K562 (cell line): ENCODE data around the gene SMC1A. TPM values are rescaled to one million over a fixed set of nuclear protein-coding genes. Genes with fewer than 3 reads are reported as not detected.

Experiments used
- ATAC-seq: fragments of 200-7000 bp; cut with Tn5 transposase; 3 replicates; pipeline ENCODE4 v1.9.1; 2020; ENCODE audit warnings: moderate library complexity
- BruUV-seq: library from RNA; stranded (reverse); fragments of 400-500 nt; replicated peaks from 2 replicates; lab custom pipeline; 2021; lab: Mats Ljungman, UMichigan
- CTCF ChIA-PET: fragments of 300-600 bp; formaldehyde crosslinking; extraction: SDS; loops from one replicate; lab custom pipeline; 2021; ENCODE audit warnings: low intra/inter-chr PET ratio; lab: Yijun Ruan, JAX
- POLR2A ChIA-PET: fragments of 300-600, 350-650 bp; sonication (Branson Sonifier 250); formaldehyde crosslinking; extraction: SDS; loops from one replicate; lab custom pipeline; 2021; ENCODE audit warnings: antibody characterized with exemption, inconsistent platforms; lab: Yijun Ruan, JAX
- DNase-seq, 4 experiments: peaks; one replicate each; pipeline versions ENCODE4 v3.0.0 to v3.0.0-alpha.2; 2011 to 2018; ENCODE audit warnings: low spot score in 3 of 4, mixed read lengths in 3 of 4; ENCODE audit errors: extremely low read depth in 1 of 4
- FAIRE-seq: peaks from 2 replicates; lab custom pipeline; 2011; peaks lifted over from hg19 to GRCh38; lab: Jason Lieb, UNC
- H2AFZ ChIP-seq: 2 replicates; pipeline ENCODE4 v1.6.0; 2011; ENCODE audit warnings: low read depth, low read length, control low read depth, inconsistent platforms
- H3K27ac ChIP-seq: fragments of 200-600 bp; 3 replicates; pipeline ENCODE4 v1.8.0; 2011; ENCODE audit warnings: low read depth, mild to moderate bottlenecking, control low read depth, inconsistent platforms, low read length, moderate library complexity, mixed read lengths; ENCODE audit errors: extremely low read depth
- H3K27me3 ChIP-seq, 2 experiments: fragments of 300-600 bp in 1 of 2; 2 replicates in 1 of 2; 3 replicates in 1 of 2; pipeline versions ENCODE4 v1.6.0 to v1.8.0; 2011; ENCODE audit warnings: inconsistent platforms in 2 of 2, low read length in 2 of 2, mild to moderate bottlenecking in 1 of 2, mixed read lengths in 1 of 2, moderate library complexity in 1 of 2; ENCODE audit not compliant: control insufficient read depth in 2 of 2, insufficient read depth in 2 of 2
- H3K36me3 ChIP-seq: fragments of 300-600 bp; 3 replicates; pipeline ENCODE4 v1.8.0; 2011; ENCODE audit warnings: mild to moderate bottlenecking, low read length, inconsistent platforms; ENCODE audit not compliant: control insufficient read depth, insufficient read depth
- H3K4me1 ChIP-seq, 2 experiments: fragments of 200-600 bp in 1 of 2; replicated peaks in 1 of 2; 2 replicates in 1 of 2; 3 replicates in 1 of 2; pipeline versions ENCODE4 v1.5.1 to v1.8.0; 2011; ENCODE audit warnings: inconsistent platforms in 2 of 2, low read length in 2 of 2, mild to moderate bottlenecking in 1 of 2, mixed read lengths in 1 of 2, moderate library complexity in 1 of 2; ENCODE audit not compliant: control insufficient read depth in 2 of 2, insufficient read depth in 2 of 2
- H3K4me2 ChIP-seq: 2 replicates; pipeline ENCODE4 v1.6.1; 2011; ENCODE audit warnings: low read length, control low read depth, inconsistent platforms, mixed read lengths; ENCODE audit not compliant: insufficient read depth
- H3K4me3 ChIP-seq: fragments of 200-600 bp; sonication (generic), shearing (Covaris generic); 2 replicates; pipeline ENCODE4 v1.5.1; 2016; ENCODE audit warnings: control low read depth, inconsistent platforms
- H3K79me2 ChIP-seq: fragments of 200-600 bp; 3 replicates; pipeline ENCODE4 v1.8.0; 2011; ENCODE audit warnings: low read length, inconsistent platforms; ENCODE audit not compliant: control insufficient read depth, insufficient read depth
- H3K9ac ChIP-seq, 2 experiments: 2 replicates each; pipeline versions ENCODE4 v1.6.0 to v1.6.1; 2011; ENCODE audit warnings: low read depth in 2 of 2, low read length in 2 of 2, control low read depth in 1 of 2, inconsistent platforms in 1 of 2, mild to moderate bottlenecking in 1 of 2, mixed read lengths in 1 of 2; ENCODE audit not compliant: insufficient read depth in 1 of 2
- H3K9me1 ChIP-seq: one replicate; pipeline ENCODE4 v1.6.0; 2011; ENCODE audit warnings: inconsistent platforms, mild to moderate bottlenecking, low read length, moderate library complexity; ENCODE audit not compliant: control insufficient read depth, insufficient read depth
- H3K9me3 ChIP-seq: replicated peaks from 2 replicates; pipeline ENCODE4 v1.5.1; 2011; ENCODE audit warnings: low read depth, low read length, inconsistent platforms; ENCODE audit not compliant: control insufficient read depth, insufficient read depth
- H4K20me1 ChIP-seq: replicated peaks from 2 replicates; pipeline ENCODE4 v1.6.1; 2011; ENCODE audit warnings: low read length, inconsistent platforms, mixed read lengths; ENCODE audit not compliant: control insufficient read depth, insufficient read depth
- ASH1L ChIP-seq: fragments of 450-650 bp; IDR thresholded peaks from 2 replicates; pipeline ENCODE4 v1.6.1; 2018; ENCODE audit warnings: borderline replicate concordance, mild to moderate bottlenecking, low read depth; ENCODE audit not compliant: partially characterized antibody
- BACH1 ChIP-seq: fragments of 200-800 bp; sonication (Bioruptor generic); IDR thresholded peaks from 2 replicates; pipeline ENCODE4 v1.6.1; 2016; ENCODE audit warnings: missing genetic modification characterization, missing compliant biosample characterization
- BDP1 ChIP-seq: IDR thresholded peaks from 3 replicates; pipeline ENCODE4 v1.6.1; 2011; ENCODE audit not compliant: insufficient read length, insufficient read depth
- HNRNPUL1 ChIP-seq: fragments of 200-400 bp; formaldehyde crosslinking; IDR thresholded peaks from 2 replicates; pipeline ENCODE4 v1.6.1; 2017; ENCODE audit warnings: low read length
- HSF4 ChIP-seq: fragments of 250-450 bp; sonication (Bioruptor Pico); IDR thresholded peaks from 2 replicates; pipeline ENCODE4 v2.1.2; 2022; ENCODE audit warnings: mild to moderate bottlenecking, moderate library complexity, borderline replicate concordance
- KLF10 ChIP-seq: fragments of 250-450 bp; sonication (Bioruptor Pico); IDR thresholded peaks from 2 replicates; pipeline ENCODE4 v1.6.1; 2021; ENCODE audit warnings: matching md5 sums
- NCOA1 ChIP-seq: fragments of 450-650 bp; IDR thresholded peaks from 2 replicates; pipeline ENCODE4 v1.6.1; 2016; ENCODE audit warnings: low read depth
- NFE2 ChIP-seq: IDR thresholded peaks from 2 replicates; pipeline ENCODE4 v1.6.1; 2014; ENCODE audit warnings: antibody characterized with exemption, low read depth
- POLR2H ChIP-seq: IDR thresholded peaks from 2 replicates; pipeline ENCODE4 v1.6.1; 2016; ENCODE audit warnings: missing genetic modification characterization, low read depth, mild to moderate bottlenecking, control low read depth, missing compliant biosample characterization, moderate library complexity
- RAD21 ChIP-seq, 2 experiments: fragments of 250-450 bp in 1 of 2; fragments of 450-650 bp in 1 of 2; sonication (Bioruptor Pico) in 1 of 2; formaldehyde crosslinking in 1 of 2; IDR thresholded peaks in 1 of 2; conservative IDR thresholded peaks in 1 of 2; 2 replicates each; pipeline versions ENCODE4 v1.4.0 to v1.8.0; 2020 to 2022; ENCODE audit warnings: mild to moderate bottlenecking in 2 of 2, moderate library complexity in 1 of 2
- SMC3 ChIP-seq: conservative IDR thresholded peaks from 2 replicates; pipeline ENCODE4 v1.6.1; 2011; ENCODE audit warnings: low read depth, low read length, improper control_type of control experiment; ENCODE audit not compliant: insufficient read depth
- SRSF9 ChIP-seq: fragments of 200-400 bp; formaldehyde crosslinking; IDR thresholded peaks from 2 replicates; pipeline ENCODE4 v1.6.1; 2017; ENCODE audit warnings: low read depth, low read length, borderline replicate concordance
- TSC22D4 ChIP-seq: fragments of 450-650 bp; IDR thresholded peaks from 2 replicates; pipeline ENCODE4 v1.6.1; 2016; ENCODE audit warnings: missing genetic modification characterization, missing biosample characterization, control low read depth
- U2AF1 ChIP-seq: fragments of 200-400 bp; formaldehyde crosslinking; optimal IDR thresholded peaks from 2 replicates; pipeline ENCODE3; 2017; ENCODE audit warnings: mild to moderate bottlenecking, low read depth, low read length, moderate library complexity
- WGBS: fragments of 100-300 bp; shearing (Covaris generic); methylation state at CpG from one replicate; pipeline ENCODE4 v1.1.6; 2016; ENCODE audit warnings: low coverage, mixed read lengths; ENCODE audit not compliant: insufficient coverage; ENCODE audit errors: missing lambda C conversion rate; 5-methylcytosine and 5-hydroxymethylcytosine counted together
- in situ Hi-C: fragments of 300-500 bp; cut with MboI; formaldehyde crosslinking; loops from 4 replicates; pipeline ENCODE4 v1.15.0; 2018; ENCODE audit warnings: inconsistent platforms, mixed read lengths
- intact Hi-C: fragments of 100-400 bp; cut with micrococcal nuclease; formaldehyde crosslinking; loops from 2 replicates; pipeline ENCODE4 v1.14.2; 2022
- polyA plus RNA-seq, 8 experiments: library from polyadenylated mRNA; depleted of rRNA in 4 of 8; stranded (reverse) in 5 of 8; unstranded in 3 of 8; fragments of >200 nt; fragmentation: Nextera tagmentation in 2 of 8; fragmentation: Illumina TruSeq in 1 of 8; extraction: Ambion mirVana in 2 of 8; extraction: Trizol in 1 of 8; gene quantifications; 2 replicates each; pipeline versions ENCODE4 v1.2.1 to v1.2.3, GENCODE V29; 2011 to 2014; ENCODE audit warnings: inconsistent platforms in 1 of 8, missing spikeins in 1 of 8
- total RNA-seq, 7 experiments: library from RNA; depleted of rRNA in 6 of 7; stranded (reverse); fragments of >200 nt in 6 of 7; fragmentation: Illumina TruSeq in 2 of 7; extraction: Trizol in 2 of 7; gene quantifications; 2 replicates each; pipeline versions ENCODE4 v1.2.1 to v1.2.3, GENCODE V29; 2011 to 2021; ENCODE audit warnings: low replicate concordance in 1 of 7
- TF ChIP-seq, protein P1 (sequence below): sonication (generic); formaldehyde crosslinking; IDR thresholded peaks from 2 replicates; pipeline ENCODE4 v1.8.0; 2022; ENCODE audit warnings: missing genetic modification reagents, mild to moderate bottlenecking, moderate library complexity, borderline replicate concordance
- TF ChIP-seq, protein P2 (sequence below): fragments of 450-650 bp; formaldehyde crosslinking; IDR thresholded peaks from 2 replicates; pipeline ENCODE4 v1.4.0; 2020; ENCODE audit warnings: mild to moderate bottlenecking, moderate library complexity
- TF ChIP-seq, protein P3 (sequence below): sonication (generic); formaldehyde crosslinking; IDR thresholded peaks from 2 replicates; pipeline ENCODE4 v1.8.0; 2023; ENCODE audit warnings: mild to moderate bottlenecking, missing genetic modification reagents
- TF ChIP-seq, protein P4 (sequence below): sonication (generic); formaldehyde crosslinking; IDR thresholded peaks from 2 replicates; pipeline ENCODE4 v1.8.0; 2022; ENCODE audit warnings: mild to moderate bottlenecking, missing genetic modification reagents

The SMC1A gene
- total and polyA plus RNA-seq, 9 of the 15 experiments (the other 6 are each of a cell fraction or from before 2014, with no cell fraction given), result 28.5 to 126 (median 71.2) TPM

DNA sequence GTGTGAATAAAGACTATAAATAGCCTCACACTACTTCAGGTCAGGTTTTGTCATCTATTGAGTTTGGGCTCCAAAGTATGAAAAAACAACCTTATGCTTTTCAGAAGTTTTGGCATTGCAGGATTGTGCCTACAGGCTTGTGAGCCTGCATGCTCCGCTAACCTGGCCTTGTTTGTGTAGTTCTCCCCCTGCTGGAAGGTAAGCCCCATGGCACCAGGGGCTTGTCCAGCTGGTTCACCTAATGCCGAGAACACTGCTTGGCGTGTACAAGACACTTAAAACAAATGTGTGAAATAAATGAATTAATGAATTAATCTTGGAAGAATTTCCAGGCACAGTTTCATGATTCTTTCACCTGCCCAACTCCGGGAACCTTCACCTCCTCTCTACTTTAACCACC is 13.5 kb upstream of the SMC1A start:
- H3K79me2 ChIP-seq, result peaks cover 11% of the 10 kb centered on the region
- in situ Hi-C loops (no loop called here), intact Hi-C loops (loop anchor here (1.0 kb wide), 1 partner anchor 119 kb away; no protein-coding TSS in a partner anchor)
- TF ChIP-seq ASH1L, result no peak
- TF ChIP-seq, protein P1, sequence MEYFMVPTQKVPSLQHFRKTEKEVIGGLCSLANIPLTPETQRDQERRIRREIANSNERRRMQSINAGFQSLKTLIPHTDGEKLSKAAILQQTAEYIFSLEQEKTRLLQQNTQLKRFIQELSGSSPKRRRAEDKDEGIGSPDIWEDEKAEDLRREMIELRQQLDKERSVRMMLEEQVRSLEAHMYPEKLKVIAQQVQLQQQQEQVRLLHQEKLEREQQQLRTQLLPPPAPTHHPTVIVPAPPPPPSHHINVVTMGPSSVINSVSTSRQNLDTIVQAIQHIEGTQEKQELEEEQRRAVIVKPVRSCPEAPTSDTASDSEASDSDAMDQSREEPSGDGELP, result peak; percentile 81
- TF ChIP-seq POLR2H (tag), result no peak
- TF ChIP-seq TSC22D4 (tag), result no peak
- TF ChIP-seq SMC3, result peak; percentile 54
- TF ChIP-seq NCOA1, result no peak
- TF ChIP-seq, protein P2, sequence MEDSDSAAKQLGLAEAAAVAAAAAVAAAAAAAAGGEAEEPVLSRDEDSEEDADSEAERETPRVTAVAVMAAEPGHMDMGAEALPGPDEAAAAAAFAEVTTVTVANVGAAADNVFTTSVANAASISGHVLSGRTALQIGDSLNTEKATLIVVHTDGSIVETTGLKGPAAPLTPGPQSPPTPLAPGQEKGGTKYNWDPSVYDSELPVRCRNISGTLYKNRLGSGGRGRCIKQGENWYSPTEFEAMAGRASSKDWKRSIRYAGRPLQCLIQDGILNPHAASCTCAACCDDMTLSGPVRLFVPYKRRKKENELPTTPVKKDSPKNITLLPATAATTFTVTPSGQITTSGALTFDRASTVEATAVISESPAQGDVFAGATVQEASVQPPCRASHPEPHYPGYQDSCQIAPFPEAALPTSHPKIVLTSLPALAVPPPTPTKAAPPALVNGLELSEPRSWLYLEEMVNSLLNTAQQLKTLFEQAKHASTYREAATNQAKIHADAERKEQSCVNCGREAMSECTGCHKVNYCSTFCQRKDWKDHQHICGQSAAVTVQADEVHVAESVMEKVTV (CRISPR knock-in tag), result peak; percentile 44; the same call in 1 of the 2 replicates
- no peak for TF ChIP-seq BDP1
- TF ChIP-seq, protein P3, sequence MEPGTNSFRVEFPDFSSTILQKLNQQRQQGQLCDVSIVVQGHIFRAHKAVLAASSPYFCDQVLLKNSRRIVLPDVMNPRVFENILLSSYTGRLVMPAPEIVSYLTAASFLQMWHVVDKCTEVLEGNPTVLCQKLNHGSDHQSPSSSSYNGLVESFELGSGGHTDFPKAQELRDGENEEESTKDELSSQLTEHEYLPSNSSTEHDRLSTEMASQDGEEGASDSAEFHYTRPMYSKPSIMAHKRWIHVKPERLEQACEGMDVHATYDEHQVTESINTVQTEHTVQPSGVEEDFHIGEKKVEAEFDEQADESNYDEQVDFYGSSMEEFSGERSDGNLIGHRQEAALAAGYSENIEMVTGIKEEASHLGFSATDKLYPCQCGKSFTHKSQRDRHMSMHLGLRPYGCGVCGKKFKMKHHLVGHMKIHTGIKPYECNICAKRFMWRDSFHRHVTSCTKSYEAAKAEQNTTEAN, result no peak
- no peak for TF ChIP-seq BACH1
- TF ChIP-seq HNRNPUL1, result no peak
- no peak for TF ChIP-seq NFE2
- TF ChIP-seq SRSF9, result no peak
- no peak for TF ChIP-seq KLF10 (CRISPR knock-in tag)
- TF ChIP-seq HSF4 (CRISPR knock-in tag), result no peak
- peak; percentile 47 to 73 for TF ChIP-seq RAD21 (CRISPR knock-in tag; conservative IDR thresholded peaks at IDR 0.05 in 1 of 2, IDR thresholded peaks at IDR 0.05 in 1 of 2)
- TF ChIP-seq, protein P4, sequence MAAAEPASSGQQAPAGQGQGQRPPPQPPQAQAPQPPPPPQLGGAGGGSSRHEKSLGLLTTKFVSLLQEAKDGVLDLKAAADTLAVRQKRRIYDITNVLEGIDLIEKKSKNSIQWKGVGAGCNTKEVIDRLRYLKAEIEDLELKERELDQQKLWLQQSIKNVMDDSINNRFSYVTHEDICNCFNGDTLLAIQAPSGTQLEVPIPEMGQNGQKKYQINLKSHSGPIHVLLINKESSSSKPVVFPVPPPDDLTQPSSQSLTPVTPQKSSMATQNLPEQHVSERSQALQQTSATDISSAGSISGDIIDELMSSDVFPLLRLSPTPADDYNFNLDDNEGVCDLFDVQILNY (CRISPR knock-in tag), result no peak
- TF ChIP-seq U2AF1, result no peak

More for the DNA sequence above, 13.5 kb upstream of the SMC1A start:
- H2AFZ ChIP-seq, result peak overlapping the region; percentile 27; the same call in 1 of the 2 replicates
- H3K9me3 ChIP-seq, result no peaks in the 10 kb centered on the region
- no peaks in the 10 kb centered on the region; a peak in 2 of 5 replicates for H3K27me3 ChIP-seq
- no peak overlapping the region for H3K4me2 ChIP-seq
- WGBS, result 2% methylated on average over 4 of the region's 4 CpGs
- peaks cover 15% of the 10 kb centered on the region; the same call in 1 of the 3 replicates for H3K36me3 ChIP-seq
- H3K9me1 ChIP-seq, result no peaks in the 10 kb centered on the region
- POLR2A ChIA-PET, result interaction anchor here (0.5 to 3.2 kb wide), 5 partner anchors 11 to 155 kb away, joined by 3 to 17 read pairs (median 3); partner anchors contain the start of genes RIBC1 and SMC1A
- no peaks in the 10 kb centered on the region for H4K20me1 ChIP-seq
- peak; percentile 98 for FAIRE-seq
- CTCF ChIA-PET, result interaction anchor here (1.5 to 1.8 kb wide), 2 partner anchors 119 to 123 kb away, joined by 8 to 10 read pairs; no protein-coding TSS in a partner anchor
- H3K4me3 ChIP-seq, result no peak overlapping the region
- peak; percentile 69 to 80 (median 74) for DNase-seq
- no peak overlapping the region for H3K27ac ChIP-seq
- H3K9ac ChIP-seq, result no peak overlapping the region
- BruUV-seq, result no TSS peak
- ATAC-seq, result peak; percentile 85
- H3K4me1 ChIP-seq, result peaks cover 11 to 16% of the 10 kb centered on the region in 2 experiments; a peak in 3 of 5 replicates
